GM21786 (cell line): ENCODE measurements around the gene AFF4.
"Not testable (repeated sequence)": the region's sequence is repeated elsewhere in the genome, so short reads cannot be mapped to it uniquely, and the experiment has no call there.

Experiments used
- ATAC-seq: cut with Tn5 transposase; IDR thresholded peaks from one replicate; pipeline ENCODE4 v1.9.1; 2021; ENCODE audit not compliant: unreplicated experiment

Gene AFF4

GRCh38 chr5:132860742-132861141 is 102.7 kb downstream of the AFF4 start:
- no peak for ATAC-seq

- no peak for ATAC-seq
These were observed 103.5 kb downstream of the AFF4 start for GRCh38 chr5:132859889-132860437.

- no peak for ATAC-seq
These were observed 107.4 kb downstream of the AFF4 start for GRCh38 chr5:132856011-132856410.

- ATAC-seq, result not testable (repeated sequence)
These were observed 108.4 kb downstream of the AFF4 start for GRCh38 chr5:132854992-132855391.

GRCh38 chr5:132854301-132854700 is 109.1 kb downstream of the AFF4 start:
- no peak for ATAC-seq

GRCh38 chr5:132853790-132854189 is 109.6 kb downstream of the AFF4 start:
- no peak for ATAC-seq

GRCh38 chr5:132853323-132853722 is 110.1 kb downstream of the AFF4 start:
- no peak for ATAC-seq

GRCh38 chr5:132850066-132850465 is 113.4 kb downstream of the AFF4 start:
- ATAC-seq, result no peak

- no peak for ATAC-seq
These were observed 114.1 kb downstream of the AFF4 start for GRCh38 chr5:132849347-132849746.

- ATAC-seq, result no peak
These were observed 115.2 kb downstream of the AFF4 start for GRCh38 chr5:132848270-132848669.

GRCh38 chr5:132841305-132841704 is 122.1 kb downstream of the AFF4 start:
- no peak for ATAC-seq

GRCh38 chr5:132840896-132841295 is 122.5 kb downstream of the AFF4 start:
- ATAC-seq, result no peak

- no peak for ATAC-seq
These were observed 123.1 kb downstream of the AFF4 start for GRCh38 chr5:132840313-132840712.

GRCh38 chr5:132839426-132840301 is 123.8 kb downstream of the AFF4 start:
- no peak for ATAC-seq

GRCh38 chr5:132838516-132839282 is 124.7 kb downstream of the AFF4 start:
- no peak for ATAC-seq

GRCh38 chr5:132837868-132838267 is 125.6 kb downstream of the AFF4 start:
- no peak for ATAC-seq

- no peak for ATAC-seq
These were observed 126.6 kb downstream of the AFF4 start for GRCh38 chr5:132836852-132837251.

GRCh38 chr5:132834057-132834456 is 129.4 kb downstream of the AFF4 start:
- ATAC-seq, result no peak

GRCh38 chr5:132832612-132833011 is 130.8 kb downstream of the AFF4 start:
- ATAC-seq, result no peak

- ATAC-seq, result no peak
These were observed 132.2 kb downstream of the AFF4 start for GRCh38 chr5:132831095-132831860.
